Measurements from ENCODE around the gene APOBEC3H. TPM values are rescaled to one million over a fixed set of nuclear protein-coding genes. Genes with fewer than 3 reads are reported as not detected.

The APOBEC3H gene
- total and polyA plus RNA-seq, 2 donors (not counting 3 experiments of a cell fraction or from before 2014, with no cell fraction given) = not detected

DNA sequence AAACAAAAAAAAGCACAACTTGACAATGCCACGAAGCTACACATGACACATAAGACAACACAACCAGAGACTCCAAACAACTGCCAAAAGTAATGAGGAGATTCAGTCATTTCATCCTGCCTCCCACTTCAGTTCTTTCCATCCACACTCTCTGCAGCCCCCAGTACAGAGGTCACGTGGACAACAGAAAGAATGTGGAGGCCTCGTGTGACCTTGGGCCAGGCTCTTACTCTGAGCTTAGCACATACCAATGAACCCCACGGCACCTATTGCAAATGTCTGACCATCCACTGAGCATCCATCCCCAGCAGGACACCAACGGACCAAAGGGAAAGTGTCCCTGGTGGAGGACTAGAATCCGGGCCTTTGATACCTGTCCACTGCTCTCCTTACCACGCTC lies 42.9 kb downstream of the APOBEC3H start:
- FAIRE-seq = no peak
- H3K36me3 ChIP-seq (ENCODE audit: control insufficient read depth in 2 of 2, extremely low read depth in 1 of 2, insufficient read depth in 2 of 2, low read length in 2 of 2) = no peaks in the 10 kb centered on the region
- ChIA-PET CTCF (no interaction called here), POLR2A (no interaction called here)
- no peak for DNase-seq (ENCODE audit: low read depth, low spot score)
- H3K9me1 ChIP-seq (replicated peaks; ENCODE audit: control insufficient read depth, extremely low read depth, insufficient read depth, low read length) = no peaks in the 10 kb centered on the region
- no peak overlapping the region for H3K4me2 ChIP-seq (ENCODE audit: insufficient read depth, low read length)
- H3K27me3 ChIP-seq (ENCODE audit: control insufficient read depth in 2 of 2, insufficient read depth in 2 of 2, low read length in 2 of 2) = no peaks in the 10 kb centered on the region
- TF ChIP-seq EZH2 (IDR thresholded peaks at IDR 0.05; ENCODE audit: borderline replicate concordance, low read depth, low read length, severe bottlenecking) = no peak
- no peak overlapping the region for H3K27ac ChIP-seq (ENCODE audit: insufficient read depth, low read depth, low read length)
- dilution Hi-C loops (cut with MboI; ENCODE audit: extremely low pct_ligation_motif_present, low sequenced_read_pairs) (no loop called here), intact Hi-C loops (cut with micrococcal nuclease) (no loop called here)
- no peak overlapping the region for H3K4me3 ChIP-seq (replicated peaks in 1 of 3; ENCODE audit: insufficient read depth in 1 of 3, low read depth in 1 of 3, low read length in 3 of 3)
- no peaks in the 10 kb centered on the region for H3K9me3 ChIP-seq (replicated peaks; ENCODE audit: control insufficient read depth, insufficient read depth, low read length)
- no peak overlapping the region for H2AFZ ChIP-seq (ENCODE audit: low read depth, low read length)
- H3K4me1 ChIP-seq (ENCODE audit: control insufficient read depth, extremely low read depth, insufficient read depth, low read length) = peaks cover 4% of the 10 kb centered on the region
- H3K79me2 ChIP-seq (ENCODE audit: control insufficient read depth, insufficient read depth, low read length) = no peaks in the 10 kb centered on the region
- no TSS peak for BruUV-seq (replicated peaks)
- H4K20me1 ChIP-seq (replicated peaks; ENCODE audit: control insufficient read depth, extremely low read depth, insufficient read depth, low read length) = no peaks in the 10 kb centered on the region
- H3K9ac ChIP-seq (replicated peaks; ENCODE audit: extremely low read depth, insufficient read depth, low read length) = no peak overlapping the region

DNA sequence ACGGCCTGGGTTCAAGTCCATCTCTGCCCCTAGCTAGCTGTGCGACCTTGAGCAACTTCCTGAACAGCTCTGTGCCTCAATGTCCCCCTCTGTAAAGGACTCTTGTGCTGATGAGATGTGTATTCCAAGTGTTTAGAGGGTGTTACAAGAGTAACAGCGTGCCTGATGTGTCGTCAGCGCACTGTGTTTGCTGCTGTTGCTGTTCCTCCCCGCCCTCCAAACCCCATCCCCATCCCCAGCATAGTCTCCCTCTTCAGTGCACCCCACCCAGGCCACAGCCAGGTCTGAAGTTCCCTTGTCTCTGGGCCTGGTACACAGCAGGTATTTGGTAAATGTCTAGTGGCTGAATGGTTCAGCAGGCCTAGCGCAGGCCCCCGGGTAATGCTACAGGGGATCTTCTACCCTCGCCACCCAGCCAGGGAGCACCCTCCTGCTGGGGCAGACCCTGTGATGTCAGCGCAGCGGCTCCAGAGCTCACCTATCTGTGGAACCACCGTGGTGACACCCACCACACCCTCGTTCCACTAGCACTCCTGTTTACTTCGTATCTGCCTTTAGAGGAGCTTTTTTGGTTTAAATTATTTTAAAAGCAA lies 45.1 kb downstream of the APOBEC3H start:
- H3K9me3 ChIP-seq (replicated peaks; ENCODE audit: control insufficient read depth, insufficient read depth, low read length) = no peaks in the 10 kb centered on the region
- H3K9ac ChIP-seq (replicated peaks; ENCODE audit: extremely low read depth, insufficient read depth, low read length) = no peak overlapping the region
- FAIRE-seq (no peak), DNase-seq (ENCODE audit: low read depth, low spot score) (no peak)
- H3K4me3 ChIP-seq (replicated peaks in 1 of 3; ENCODE audit: insufficient read depth in 1 of 3, low read depth in 1 of 3, low read length in 3 of 3) = no peak overlapping the region
- no peaks in the 10 kb centered on the region for H4K20me1 ChIP-seq (replicated peaks; ENCODE audit: control insufficient read depth, extremely low read depth, insufficient read depth, low read length)
- ChIA-PET POLR2A (interaction anchor here (1.1 to 1.2 kb wide), 2 partner anchors 177 to 178 kb away, joined by 3 to 4 read pairs; no protein-coding TSS in a partner anchor), CTCF (interaction anchor here (0.7 to 1.3 kb wide), 2 partner anchors 20 to 121 kb away, joined by 3 to 5 read pairs; partner anchors contain the start of gene APOBEC3D)
- no peaks in the 10 kb centered on the region for H3K79me2 ChIP-seq (ENCODE audit: control insufficient read depth, insufficient read depth, low read length)
- no peak overlapping the region for H2AFZ ChIP-seq (ENCODE audit: low read depth, low read length)
- no peak overlapping the region for H3K27ac ChIP-seq (ENCODE audit: insufficient read depth, low read depth, low read length)
- no peak overlapping the region for H3K4me2 ChIP-seq (ENCODE audit: insufficient read depth, low read length)
- no peaks in the 10 kb centered on the region for H3K27me3 ChIP-seq (ENCODE audit: control insufficient read depth in 2 of 2, insufficient read depth in 2 of 2, low read length in 2 of 2)
- BruUV-seq (replicated peaks) = no TSS peak
- no peak for TF ChIP-seq POLR2A (IDR thresholded peaks at IDR 0.05; ENCODE audit: low read depth, low read length)
- TF ChIP-seq POLR2AphosphoS5 (IDR thresholded peaks at IDR 0.05; ENCODE audit: insufficient read depth, low read depth, low read length) = no peak
- no peak for TF ChIP-seq MYC (IDR thresholded peaks at IDR 0.05; ENCODE audit: low read depth, low read length)
- TF ChIP-seq, protein P1, sequence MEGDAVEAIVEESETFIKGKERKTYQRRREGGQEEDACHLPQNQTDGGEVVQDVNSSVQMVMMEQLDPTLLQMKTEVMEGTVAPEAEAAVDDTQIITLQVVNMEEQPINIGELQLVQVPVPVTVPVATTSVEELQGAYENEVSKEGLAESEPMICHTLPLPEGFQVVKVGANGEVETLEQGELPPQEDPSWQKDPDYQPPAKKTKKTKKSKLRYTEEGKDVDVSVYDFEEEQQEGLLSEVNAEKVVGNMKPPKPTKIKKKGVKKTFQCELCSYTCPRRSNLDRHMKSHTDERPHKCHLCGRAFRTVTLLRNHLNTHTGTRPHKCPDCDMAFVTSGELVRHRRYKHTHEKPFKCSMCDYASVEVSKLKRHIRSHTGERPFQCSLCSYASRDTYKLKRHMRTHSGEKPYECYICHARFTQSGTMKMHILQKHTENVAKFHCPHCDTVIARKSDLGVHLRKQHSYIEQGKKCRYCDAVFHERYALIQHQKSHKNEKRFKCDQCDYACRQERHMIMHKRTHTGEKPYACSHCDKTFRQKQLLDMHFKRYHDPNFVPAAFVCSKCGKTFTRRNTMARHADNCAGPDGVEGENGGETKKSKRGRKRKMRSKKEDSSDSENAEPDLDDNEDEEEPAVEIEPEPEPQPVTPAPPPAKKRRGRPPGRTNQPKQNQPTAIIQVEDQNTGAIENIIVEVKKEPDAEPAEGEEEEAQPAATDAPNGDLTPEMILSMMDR (IDR thresholded peaks at IDR 0.05; ENCODE audit: extremely low read depth in 1 of 2, insufficient read depth in 1 of 2, low read depth in 1 of 2, low read length in 2 of 2) = no peak
- no peak for TF ChIP-seq JUN (IDR thresholded peaks at IDR 0.05; ENCODE audit: borderline replicate concordance, insufficient read depth, insufficient read length, low read depth)
- no peak for TF ChIP-seq GATA2 (IDR thresholded peaks at IDR 0.05; ENCODE audit: insufficient read depth, insufficient read length, low read depth, low read length)
- no peak for TF ChIP-seq FOS (IDR thresholded peaks at IDR 0.05; ENCODE audit: borderline replicate concordance, insufficient read depth, low read length)
- TF ChIP-seq, protein P2, sequence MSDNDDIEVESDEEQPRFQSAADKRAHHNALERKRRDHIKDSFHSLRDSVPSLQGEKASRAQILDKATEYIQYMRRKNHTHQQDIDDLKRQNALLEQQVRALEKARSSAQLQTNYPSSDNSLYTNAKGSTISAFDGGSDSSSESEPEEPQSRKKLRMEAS (IDR thresholded peaks at IDR 0.05; ENCODE audit: insufficient read depth, insufficient read length) = no peak
- no peak for TF ChIP-seq EZH2 (IDR thresholded peaks at IDR 0.05; ENCODE audit: borderline replicate concordance, low read depth, low read length, severe bottlenecking)
- H3K4me1 ChIP-seq (ENCODE audit: control insufficient read depth, extremely low read depth, insufficient read depth, low read length) = peaks cover 11% of the 10 kb centered on the region
- no peaks in the 10 kb centered on the region for H3K9me1 ChIP-seq (replicated peaks; ENCODE audit: control insufficient read depth, extremely low read depth, insufficient read depth, low read length)
- no peaks in the 10 kb centered on the region for H3K36me3 ChIP-seq (ENCODE audit: control insufficient read depth in 2 of 2, extremely low read depth in 1 of 2, insufficient read depth in 2 of 2, low read length in 2 of 2)
- dilution Hi-C loops (cut with MboI; ENCODE audit: extremely low pct_ligation_motif_present, low sequenced_read_pairs) = no loop called here
- intact Hi-C loops (cut with micrococcal nuclease) = no loop called here
